Neural cell (in vitro differentiated cells): ENCODE results near the gene UNC93B1. TPM values are rescaled to one million over a fixed set of nuclear protein-coding genes. Genes with fewer than 3 reads are reported as not detected.

Experiments used
- H2AFZ ChIP-seq: fragments of 200-600, 300-800 bp; sonication (generic), shearing (Covaris generic); 2 replicates; pipeline ENCODE4 v1.6.0; 2014; ENCODE audit warnings: low read depth, mild to moderate bottlenecking, antibody characterized with exemption, low read length, moderate library complexity
- H3F3A ChIP-seq: fragments of 200-600 bp; shearing (Covaris generic); 2 replicates; pipeline ENCODE4 v1.6.1; 2016; ENCODE audit warnings: mild to moderate bottlenecking, moderate library complexity, mixed read lengths, antibody characterized with exemption, low read length; ENCODE audit not compliant: insufficient read depth, poor library complexity, severe bottlenecking
- H3K27ac ChIP-seq: fragments of 200-600, 300-800 bp; sonication (generic), shearing (Covaris generic); 2 replicates; pipeline ENCODE4 v1.5.1; 2014; ENCODE audit warnings: mild to moderate bottlenecking, low read length, moderate library complexity
- H3K27me3 ChIP-seq: fragments of 300-800, 200-600 bp; sonication (generic), shearing (Covaris generic); 2 replicates; pipeline ENCODE4 v1.6.0; 2014; ENCODE audit warnings: mild to moderate bottlenecking, low read depth, low read length, moderate library complexity; ENCODE audit not compliant: insufficient read depth
- H3K36me3 ChIP-seq: fragments of 300-800, 200-600 bp; sonication (generic), shearing (Covaris generic); 2 replicates; pipeline ENCODE4 v1.5.1; 2014; ENCODE audit warnings: mild to moderate bottlenecking, antibody characterized with exemption, low read length, moderate library complexity; ENCODE audit not compliant: insufficient read depth
- H3K4me2 ChIP-seq: fragments of 300-800, 200-600 bp; sonication (generic), shearing (Covaris generic); 2 replicates; pipeline ENCODE4 v1.6.0; 2014; ENCODE audit warnings: mild to moderate bottlenecking, low read length
- H3K4me3 ChIP-seq: fragments of 300-800, 200-600 bp; sonication (generic), shearing (Covaris generic); 2 replicates; pipeline ENCODE4 v1.5.1; 2014; ENCODE audit warnings: mild to moderate bottlenecking, low read length, moderate library complexity
- H3K79me2 ChIP-seq: fragments of 200-600 bp; shearing (Covaris generic); replicated peaks from 2 replicates; pipeline ENCODE4 v1.6.0; 2014; ENCODE audit warnings: mild to moderate bottlenecking, low read length, moderate library complexity; ENCODE audit not compliant: insufficient read depth
- H3K9ac ChIP-seq: fragments of 300-800, 200-600 bp; sonication (generic), shearing (Covaris generic); 2 replicates; pipeline ENCODE4 v1.6.1; 2016; ENCODE audit warnings: mild to moderate bottlenecking, low read length, mixed read lengths
- H3K9me2 ChIP-seq: fragments of 200-600 bp; shearing (Covaris generic); 2 replicates; pipeline ENCODE4 v1.6.1; 2016; ENCODE audit warnings: mild to moderate bottlenecking, low read length, mixed read lengths; ENCODE audit not compliant: insufficient read depth
- H3K9me3 ChIP-seq: fragments of 200-600, 300-800 bp; sonication (generic), shearing (Covaris generic); 2 replicates; pipeline ENCODE4 v1.6.1; 2016; ENCODE audit warnings: mild to moderate bottlenecking, mixed run types, low read length, moderate library complexity, mixed read lengths
- H4K20me1 ChIP-seq: fragments of 200-600 bp; shearing (Covaris generic); 2 replicates; pipeline ENCODE4 v1.6.1; 2016; ENCODE audit warnings: mild to moderate bottlenecking, mixed run types; ENCODE audit not compliant: insufficient read depth
- EP300 ChIP-seq: fragments of 450-650 bp; conservative IDR thresholded peaks from 2 replicates; pipeline ENCODE4 v1.6.1; 2014; ENCODE audit warnings: antibody characterized with exemption, mild to moderate bottlenecking, moderate library complexity; ENCODE audit not compliant: poor library complexity, severe bottlenecking
- EZH2 ChIP-seq: fragments of 200-600, 300-800 bp; shearing (Covaris generic), sonication (generic); IDR thresholded peaks from 2 replicates; pipeline ENCODE4 v1.6.1; 2014; ENCODE audit warnings: antibody characterized with exemption, low read length, borderline replicate concordance, mild to moderate bottlenecking; ENCODE audit not compliant: insufficient read depth, poor library complexity, severe bottlenecking
- MXI1 ChIP-seq: fragments of 450-650 bp; conservative IDR thresholded peaks from 2 replicates; pipeline ENCODE4 v1.6.1; 2014; ENCODE audit warnings: antibody characterized with exemption, mild to moderate bottlenecking; ENCODE audit not compliant: poor library complexity, severe bottlenecking
- POLR2AphosphoS5 ChIP-seq: IDR thresholded peaks from 2 replicates; pipeline ENCODE4 v1.6.1; 2012
- RAD21 ChIP-seq: fragments of 450-650 bp; conservative IDR thresholded peaks from 2 replicates; pipeline ENCODE4 v1.6.1; 2014; ENCODE audit warnings: antibody characterized with exemption, mild to moderate bottlenecking, moderate library complexity
- REST ChIP-seq: IDR thresholded peaks from 2 replicates; pipeline ENCODE4 v1.6.1; 2012; ENCODE audit warnings: borderline replicate concordance
- SMC3 ChIP-seq: fragments of 450-650 bp; conservative IDR thresholded peaks from 2 replicates; pipeline ENCODE4 v1.6.1; 2014; ENCODE audit warnings: antibody characterized with exemption, mild to moderate bottlenecking, moderate library complexity; ENCODE audit not compliant: poor library complexity
- TAF1 ChIP-seq: IDR thresholded peaks from 2 replicates; pipeline ENCODE4 v1.6.1; 2012; ENCODE audit warnings: low read depth
- polyA plus RNA-seq: library from polyadenylated mRNA; depleted of rRNA; stranded (reverse); fragments of >200 nt; gene quantifications from 2 replicates; pipeline ENCODE4 v1.2.3, GENCODE V29; 2014
- TF ChIP-seq, protein P1 (sequence below): fragments of 450-650 bp; IDR thresholded peaks from 2 replicates; pipeline ENCODE4 v1.5.1; 2014; ENCODE audit warnings: antibody characterized with exemption, mild to moderate bottlenecking, moderate library complexity; ENCODE audit not compliant: poor library complexity, severe bottlenecking

The UNC93B1 gene
- polyA plus RNA-seq, 1 donor from 2014 or later = 0.19 TPM

DNA sequence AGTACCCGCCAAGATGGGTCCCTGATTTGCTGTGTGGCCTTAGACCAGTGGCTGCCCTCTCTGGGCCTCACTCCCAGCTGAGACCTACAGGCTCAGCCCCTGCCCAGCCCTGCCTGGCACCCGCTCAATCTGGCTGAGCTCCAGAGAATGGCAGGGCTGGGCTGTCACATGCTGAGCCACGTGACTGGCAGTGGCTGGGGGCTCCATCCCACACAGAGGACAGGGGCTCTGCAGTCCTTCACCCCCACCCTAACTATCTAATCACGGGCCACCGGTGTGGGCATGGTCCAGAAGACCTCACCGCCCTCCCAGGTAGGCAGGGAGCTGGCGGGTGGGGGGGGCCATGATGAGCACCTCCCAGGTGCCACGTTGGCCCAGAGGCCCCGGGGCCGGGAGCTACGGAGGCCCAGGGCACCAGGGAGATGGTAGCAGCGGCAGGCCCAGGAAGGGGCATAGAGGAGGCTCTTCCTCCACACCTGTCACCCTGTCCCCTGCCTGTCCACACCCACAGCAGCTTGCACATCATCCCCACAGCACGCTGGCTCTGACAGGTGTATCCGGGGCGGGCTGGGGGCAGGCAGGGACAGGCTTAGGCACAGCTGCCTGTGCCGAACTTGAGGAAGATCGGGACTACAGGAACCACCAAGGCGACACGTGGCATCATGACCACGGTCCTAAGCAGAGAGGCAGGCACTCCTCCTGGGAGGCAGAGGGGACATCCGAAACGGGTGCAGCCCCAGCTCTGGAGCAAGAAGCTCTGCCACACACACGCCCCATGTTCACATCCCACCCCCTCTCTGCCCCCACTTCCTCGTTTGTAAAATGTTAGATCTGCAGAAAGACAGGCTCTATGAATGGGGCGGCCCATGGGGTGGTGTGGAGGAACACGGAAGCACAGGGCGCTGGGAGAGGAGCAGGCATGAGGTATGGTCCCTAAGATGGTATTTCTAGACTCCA lies 4.8 kb upstream of the UNC93B1 start:
- Histone ChIP-seq H3K9ac (no peak overlapping the region), H4K20me1 (no peaks in the 10 kb centered on the region), H2AFZ (no peak overlapping the region), H3F3A (no peaks in the 10 kb centered on the region), H3K36me3 (no peaks in the 10 kb centered on the region), H3K9me3 (no peaks in the 10 kb centered on the region), H3K27ac (no peak overlapping the region), H3K4me2 (no peak overlapping the region), H3K27me3 (peaks cover 16% of the 10 kb centered on the region), H3K9me2 (no peaks in the 10 kb centered on the region), H3K79me2 (no peaks in the 10 kb centered on the region), H3K4me3 (no peak overlapping the region)
- TF ChIP-seq POLR2AphosphoS5 = no peak
- TF ChIP-seq TAF1 = no peak
- TF ChIP-seq EP300 = no peak
- no peak for TF ChIP-seq EZH2
- no peak for TF ChIP-seq RAD21
- TF ChIP-seq, protein P1, sequence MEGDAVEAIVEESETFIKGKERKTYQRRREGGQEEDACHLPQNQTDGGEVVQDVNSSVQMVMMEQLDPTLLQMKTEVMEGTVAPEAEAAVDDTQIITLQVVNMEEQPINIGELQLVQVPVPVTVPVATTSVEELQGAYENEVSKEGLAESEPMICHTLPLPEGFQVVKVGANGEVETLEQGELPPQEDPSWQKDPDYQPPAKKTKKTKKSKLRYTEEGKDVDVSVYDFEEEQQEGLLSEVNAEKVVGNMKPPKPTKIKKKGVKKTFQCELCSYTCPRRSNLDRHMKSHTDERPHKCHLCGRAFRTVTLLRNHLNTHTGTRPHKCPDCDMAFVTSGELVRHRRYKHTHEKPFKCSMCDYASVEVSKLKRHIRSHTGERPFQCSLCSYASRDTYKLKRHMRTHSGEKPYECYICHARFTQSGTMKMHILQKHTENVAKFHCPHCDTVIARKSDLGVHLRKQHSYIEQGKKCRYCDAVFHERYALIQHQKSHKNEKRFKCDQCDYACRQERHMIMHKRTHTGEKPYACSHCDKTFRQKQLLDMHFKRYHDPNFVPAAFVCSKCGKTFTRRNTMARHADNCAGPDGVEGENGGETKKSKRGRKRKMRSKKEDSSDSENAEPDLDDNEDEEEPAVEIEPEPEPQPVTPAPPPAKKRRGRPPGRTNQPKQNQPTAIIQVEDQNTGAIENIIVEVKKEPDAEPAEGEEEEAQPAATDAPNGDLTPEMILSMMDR = no peak
- TF ChIP-seq MXI1 = no peak
- TF ChIP-seq SMC3 = no peak
- TF ChIP-seq REST = no peak

GRCh38 chr11:68007498-68008380 lies 3.8 kb upstream of the UNC93B1 start:
- TF ChIP-seq TAF1 = no peak
- TF ChIP-seq RAD21 = no peak
- TF ChIP-seq REST = no peak
- no peak for TF ChIP-seq MXI1
- Histone ChIP-seq H2AFZ (no peak overlapping the region), H3K9me2 (no peaks in the 10 kb centered on the region), H3F3A (no peaks in the 10 kb centered on the region), H3K9ac (no peak overlapping the region), H3K79me2 (no peaks in the 10 kb centered on the region), H3K4me2 (no peak overlapping the region), H4K20me1 (no peaks in the 10 kb centered on the region), H3K9me3 (no peaks in the 10 kb centered on the region), H3K27ac (no peak overlapping the region), H3K4me3 (no peak overlapping the region), H3K27me3 (peaks cover 25% of the 10 kb centered on the region), H3K36me3 (no peaks in the 10 kb centered on the region)
